Endodermal cell (in vitro differentiated cells): ENCODE measurements around the gene ELMO2. TPM values are rescaled to one million over a fixed set of nuclear protein-coding genes. Genes with fewer than 3 reads are reported as not detected.

Experiments used
- DNase-seq: peaks from one replicate; pipeline ENCODE4 v3.0.0-alpha.2; 2017
- H3K27ac ChIP-seq: 2 replicates; pipeline ENCODE4 v1.5.1; 2013; ENCODE audit warnings: mild to moderate bottlenecking, low read depth, low read length, moderate library complexity
- H3K27me3 ChIP-seq: 2 replicates; pipeline ENCODE4 v1.6.1; 2013; ENCODE audit warnings: mild to moderate bottlenecking, low read length, moderate library complexity; ENCODE audit not compliant: insufficient read depth, control insufficient read depth, poor library complexity, severe bottlenecking
- H3K36me3 ChIP-seq: 2 replicates; pipeline ENCODE4 v1.7.0; 2013; ENCODE audit warnings: mild to moderate bottlenecking, low read length, moderate library complexity; ENCODE audit not compliant: control insufficient read depth, insufficient read depth
- H3K4me1 ChIP-seq: one replicate; pipeline ENCODE4 v1.7.0; 2013; ENCODE audit warnings: low read length; ENCODE audit not compliant: control insufficient read depth, insufficient read depth
- H3K4me3 ChIP-seq: 2 replicates; pipeline ENCODE4 v1.5.1; 2013; ENCODE audit warnings: mild to moderate bottlenecking, low read length, moderate library complexity
- H3K9ac ChIP-seq: 2 replicates; pipeline ENCODE4 v1.6.1; 2013; ENCODE audit warnings: mild to moderate bottlenecking, low read length, moderate library complexity; ENCODE audit not compliant: poor library complexity, severe bottlenecking; ENCODE audit errors: extremely low read depth
- H3K9me3 ChIP-seq: 2 replicates; pipeline ENCODE4 v1.6.1; 2013; ENCODE audit warnings: mild to moderate bottlenecking, low read length, moderate library complexity; ENCODE audit not compliant: control insufficient read depth
- H3K27ac Mint-ChIP-seq: 2 replicates; pipeline ENCODE4 v1.8.0; 2020; ENCODE audit warnings: mixed read lengths
- H3K27me3 Mint-ChIP-seq: 2 replicates; pipeline ENCODE4 v1.8.0; 2021; ENCODE audit warnings: mild to moderate bottlenecking, mixed read lengths; ENCODE audit not compliant: insufficient read depth
- H3K36me3 Mint-ChIP-seq: 2 replicates; pipeline ENCODE4 v1.8.0; 2020; ENCODE audit warnings: low read depth, mixed read lengths
- H3K4me1 Mint-ChIP-seq: 2 replicates; pipeline ENCODE4 v1.8.0; 2020; ENCODE audit warnings: mixed read lengths
- H3K4me3 Mint-ChIP-seq: 2 replicates; pipeline ENCODE4 v1.8.0; 2020; ENCODE audit warnings: mild to moderate bottlenecking, moderate library complexity, mixed read lengths
- H3K9me3 Mint-ChIP-seq: 2 replicates; pipeline ENCODE4 v1.8.0; 2020; ENCODE audit warnings: mild to moderate bottlenecking, mixed read lengths
- CTCF ChIP-seq: fragments of 200-600 bp; sonication (generic); conservative IDR thresholded peaks from 2 replicates; pipeline ENCODE4 v1.5.0; 2021; ENCODE audit warnings: antibody characterized with exemption, mild to moderate bottlenecking
- WGBS, 2 experiments: methylation state at CpG; one replicate each; pipeline versions ENCODE4 v1.1.5 to v1.1.7; 2013; ENCODE audit warnings: missing lambda C conversion rate in 2 of 2, mixed read lengths in 1 of 2; ENCODE audit not compliant: insufficient coverage in 1 of 2, insufficient read length in 1 of 2; 5-methylcytosine and 5-hydroxymethylcytosine counted together
- total RNA-seq, 2 donors: library from RNA; stranded (reverse); fragmentation: NEBNext Ultra II Directional in 1 of 2; extraction: Animal tissue kit (Norgen Biotek cat#: 25700) in 1 of 2; gene quantifications; 2 replicates in 1 of 2; 3 replicates in 1 of 2; pipeline ENCODE4 v1.2.1, GENCODE V29; 2021

The ELMO2 gene
- total RNA-seq, 2 donors from 2014 or later = 44.8 to 52.8 TPM

GRCh38 chr20:46363874-46364669, 42.3 kb downstream of the ELMO2 start:
- Histone ChIP-seq H3K9ac (peak overlapping the region; percentile 94), H3K9me3 (no peaks in the 10 kb centered on the region), H3K36me3 (peaks cover 64% of the 10 kb centered on the region), H3K27ac (peak overlapping the region; percentile 83), H3K4me1 (no peaks in the 10 kb centered on the region), H3K4me3 (peak overlapping the region; percentile 90), H3K27me3 (no peaks in the 10 kb centered on the region)
- peak; percentile 96 for DNase-seq
- 0 to 3% methylated on average over 19 to 64 of the region's 64 CpGs for WGBS, 2 experiments
- Mint-ChIP-seq H3K36me3 (peaks cover 35% of the 10 kb centered on the region), H3K27me3 (no peaks in the 10 kb centered on the region), H3K4me3 (peak overlapping the region; percentile 72), H3K9me3 (no peaks in the 10 kb centered on the region), H3K4me1 (peaks cover 12% of the 10 kb centered on the region), H3K27ac (peak overlapping the region; percentile 93)
- TF ChIP-seq CTCF = no peak

GRCh38 chr20:46362921-46363867, 43.2 kb downstream of the ELMO2 start:
- Histone ChIP-seq H3K36me3 (peaks cover 61% of the 10 kb centered on the region), H3K9ac (peak overlapping the region; percentile 94), H3K9me3 (no peaks in the 10 kb centered on the region), H3K27ac (no peak overlapping the region), H3K27me3 (no peaks in the 10 kb centered on the region), H3K4me1 (no peaks in the 10 kb centered on the region), H3K4me3 (peak overlapping the region; percentile 90)
- 75 to 86% methylated on average over 13 to 14 of the region's 14 CpGs for WGBS, 2 experiments
- H3K36me3 Mint-ChIP-seq = peaks cover 26% of the 10 kb centered on the region
- H3K27me3 Mint-ChIP-seq = no peaks in the 10 kb centered on the region
- H3K4me1 Mint-ChIP-seq = peaks cover 12% of the 10 kb centered on the region
- no peak for TF ChIP-seq CTCF
- DNase-seq = no peak
- no peaks in the 10 kb centered on the region for H3K9me3 Mint-ChIP-seq
- H3K4me3 Mint-ChIP-seq = peak overlapping the region; percentile 72
- H3K27ac Mint-ChIP-seq = peak overlapping the region; percentile 93

- Histone ChIP-seq H3K27ac (no peak overlapping the region), H3K4me1 (no peaks in the 10 kb centered on the region), H3K4me3 (no peak overlapping the region), H3K27me3 (no peaks in the 10 kb centered on the region), H3K9ac (no peak overlapping the region), H3K9me3 (no peaks in the 10 kb centered on the region), H3K36me3 (peaks cover 50% of the 10 kb centered on the region)
- Mint-ChIP-seq H3K36me3 (peaks cover 18% of the 10 kb centered on the region), H3K4me3 (no peak overlapping the region), H3K9me3 (no peaks in the 10 kb centered on the region), H3K4me1 (peaks cover 12% of the 10 kb centered on the region), H3K27me3 (no peaks in the 10 kb centered on the region), H3K27ac (no peak overlapping the region)
- 89 to 100% methylated on average over 2 of the region's 2 CpGs for whole genome bisulfite sequencing, 2 experiments
- no peak for DNase-seq
- TF ChIP-seq CTCF = no peak
These were observed 44.6 kb downstream of the ELMO2 start for GRCh38 chr20:46361811-46362210.
